GM19328 (cell line): ENCODE data around the gene ATP7B.
"Not testable (repeated sequence)": the region's sequence is repeated elsewhere in the genome, so short reads cannot be mapped to it uniquely, and the experiment has no call there.

Source experiments
- ATAC-seq: cut with Tn5 transposase; IDR thresholded peaks from one replicate; pipeline ENCODE4 v1.9.1; 2021; ENCODE audit warnings: mild to moderate bottlenecking, moderate library complexity; ENCODE audit not compliant: unreplicated experiment

Gene ATP7B

DNA sequence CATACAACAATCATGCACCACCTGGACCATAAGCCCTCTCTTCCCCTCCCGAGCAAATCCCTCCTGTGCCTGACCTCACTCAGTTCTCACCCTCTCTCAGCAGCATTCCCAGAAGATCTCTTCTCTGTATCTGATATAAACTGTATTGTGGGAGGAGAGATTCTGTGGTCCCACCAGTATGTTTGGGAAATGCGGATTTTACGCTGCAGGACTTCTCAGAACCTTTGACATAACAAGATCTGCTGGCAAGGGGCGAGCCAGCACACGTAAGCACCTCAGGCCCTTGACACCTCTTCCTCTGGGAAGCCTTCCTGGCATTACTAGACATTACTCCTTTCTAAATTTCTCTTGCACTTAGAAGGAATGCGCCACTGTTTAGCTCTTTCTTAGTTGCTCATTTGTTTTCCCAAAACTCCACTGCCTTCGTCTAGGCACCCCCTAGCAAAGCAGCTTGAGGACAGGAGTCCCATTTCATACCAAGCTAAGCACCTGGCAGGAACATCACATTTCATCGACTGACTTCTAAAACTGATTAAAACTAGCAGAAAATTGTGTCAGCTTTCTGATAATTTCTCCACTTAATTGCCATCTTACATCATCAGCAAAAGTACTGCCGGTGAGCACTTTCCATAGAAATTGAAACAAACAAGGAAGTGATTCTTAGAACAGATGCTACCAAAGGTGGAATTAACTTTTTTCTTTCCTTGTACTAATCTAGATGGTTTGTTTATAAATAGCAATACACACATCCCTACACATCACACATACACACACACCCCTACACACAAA is 86.3 kb downstream of the ATP7B start:
- no peak for ATAC-seq

DNA sequence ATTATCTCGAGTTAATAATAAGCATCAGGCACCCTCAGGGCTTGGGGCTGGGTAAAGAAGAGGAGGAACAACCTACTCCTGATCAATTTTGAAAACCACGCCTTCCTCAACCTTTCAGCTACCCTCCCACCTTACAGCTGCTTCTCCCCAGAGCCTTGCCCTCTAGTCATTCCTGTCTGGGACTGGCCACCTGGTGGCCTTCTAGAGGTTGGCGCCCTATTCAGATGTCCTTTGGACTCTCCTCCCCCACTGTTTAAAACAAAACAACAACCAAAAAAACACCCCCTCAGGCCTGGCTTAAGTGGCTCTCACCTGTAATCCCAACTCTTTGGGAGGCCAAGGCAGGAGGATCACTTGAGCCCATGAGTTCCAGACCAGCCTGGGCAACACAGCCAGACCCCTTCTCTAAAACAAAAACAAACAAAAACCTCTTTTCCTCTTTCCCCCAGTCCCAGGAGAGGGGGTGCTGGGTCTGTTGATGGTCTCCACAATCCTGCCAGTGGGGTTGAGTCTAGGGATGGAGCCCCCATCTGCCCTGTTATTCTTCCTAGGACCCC is 87.2 kb downstream of the ATP7B start:
- ATAC-seq: no peak

DNA sequence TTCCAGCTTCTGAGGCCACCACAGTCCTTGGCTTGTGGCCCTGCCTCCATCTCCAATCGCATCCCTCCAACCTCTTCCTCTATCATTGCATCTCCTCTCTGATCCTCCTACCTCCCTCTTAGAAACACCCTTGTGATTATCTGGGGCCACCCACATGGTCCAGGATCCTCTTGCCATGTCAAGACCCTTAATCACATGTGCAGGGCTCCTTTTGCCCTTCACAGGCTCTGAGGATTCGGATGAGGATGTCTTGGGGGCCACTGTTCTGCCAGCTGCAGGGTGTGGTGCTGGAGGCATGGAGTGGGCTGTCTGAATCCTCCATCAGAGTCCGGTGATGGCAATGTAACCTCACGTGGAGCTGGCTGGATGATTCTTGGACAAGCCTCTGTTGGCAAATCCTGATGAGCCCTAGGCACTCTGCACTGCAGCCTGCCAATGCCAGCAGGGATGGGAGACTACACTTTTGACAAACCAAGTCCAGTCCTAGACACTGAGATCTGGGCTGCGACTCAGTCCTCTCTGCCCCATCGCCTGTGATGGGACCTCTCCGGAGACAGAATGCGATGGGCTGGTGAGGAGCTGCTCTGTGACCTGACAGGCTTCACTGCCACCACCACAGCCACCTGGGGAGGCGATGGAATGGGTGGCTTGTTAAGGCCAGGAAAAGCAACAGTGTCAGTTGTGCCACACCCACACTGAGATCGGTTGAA is 88.3 kb downstream of the ATP7B start:
- ATAC-seq: no peak

DNA sequence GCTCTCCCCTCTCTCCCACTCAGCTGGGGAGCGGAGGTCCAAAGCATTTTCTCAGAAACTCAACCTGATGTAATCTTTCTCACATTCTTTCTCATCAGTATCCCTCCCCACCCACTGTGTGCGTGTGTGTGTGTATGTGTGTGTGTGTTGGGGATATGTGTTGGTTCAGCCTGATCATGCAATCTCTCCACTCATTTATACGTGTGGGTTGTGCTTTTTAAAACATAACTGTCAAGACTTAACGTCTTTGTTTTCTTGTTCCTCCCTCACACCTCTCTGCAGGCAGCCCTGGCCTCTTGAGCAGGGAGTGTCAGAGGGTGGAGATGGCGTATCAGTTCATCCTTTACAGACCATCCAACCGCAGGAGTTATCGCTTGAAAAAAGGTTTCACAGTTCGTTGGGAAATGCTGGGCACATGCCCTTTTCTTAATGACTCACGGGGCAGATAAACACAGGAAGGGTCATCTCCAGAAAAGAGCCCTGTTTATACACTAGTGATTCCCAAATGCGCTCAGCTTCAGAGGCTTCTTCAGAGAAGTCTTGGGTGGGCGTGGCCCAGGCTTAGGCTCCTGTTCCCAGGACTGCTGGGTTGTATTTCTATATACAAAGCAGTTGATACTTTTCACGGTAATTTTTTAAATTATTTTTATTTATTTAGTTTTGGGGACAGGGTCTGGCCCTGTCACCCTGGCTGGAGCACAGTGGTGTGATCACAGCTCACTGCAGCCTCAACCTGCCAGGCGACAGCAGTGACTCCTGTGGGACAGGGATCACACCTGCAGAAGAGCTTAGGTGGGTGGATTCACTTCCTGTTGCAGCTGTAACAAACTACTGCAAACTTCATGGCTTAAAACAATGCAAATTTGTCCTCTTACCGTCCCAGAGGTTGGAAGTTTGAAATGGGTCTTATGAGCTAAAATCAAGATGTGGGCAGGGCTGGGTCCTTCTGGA is 89.2 kb downstream of the ATP7B start:
- ATAC-seq: no peak

DNA sequence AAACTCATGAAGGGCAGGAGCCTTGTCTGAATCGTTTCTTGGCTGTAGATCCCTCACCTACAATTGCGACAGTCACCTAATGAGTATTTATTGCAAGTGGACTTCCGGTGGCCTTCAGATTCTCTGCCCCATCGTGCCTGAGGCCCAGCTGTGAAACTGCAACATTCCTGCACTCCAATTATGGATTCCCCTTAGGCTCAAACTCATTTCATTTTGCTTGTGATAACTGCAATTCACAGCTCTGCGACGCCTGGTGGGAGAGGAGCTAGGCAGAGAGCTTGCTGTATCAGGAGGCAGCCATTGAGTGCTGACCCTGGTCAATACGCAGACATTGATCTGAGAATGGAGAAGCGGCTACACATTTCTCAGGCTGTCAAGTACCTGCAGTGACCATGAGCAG is 90.5 kb downstream of the ATP7B start:
- ATAC-seq: no peak

DNA sequence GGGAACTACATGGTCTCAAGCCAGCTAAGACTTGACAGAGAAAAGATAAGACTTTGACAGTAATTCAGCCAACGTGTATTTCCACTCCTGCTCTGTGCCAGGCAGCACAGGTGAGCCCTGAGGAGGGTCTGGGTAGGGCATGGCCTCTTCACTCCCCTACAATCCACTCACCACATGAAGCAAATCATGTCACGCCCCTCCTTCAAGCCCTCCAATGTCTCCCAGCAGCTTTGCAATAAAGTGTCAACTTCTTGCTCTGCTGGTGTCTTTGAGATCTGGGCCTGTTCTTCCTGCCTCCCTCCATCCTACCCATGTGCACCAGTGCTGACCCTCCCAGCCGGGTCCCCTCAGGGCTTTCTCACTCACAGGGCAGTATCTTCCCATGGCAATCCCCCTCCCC is 91.0 kb downstream of the ATP7B start:
- no peak for ATAC-seq

DNA sequence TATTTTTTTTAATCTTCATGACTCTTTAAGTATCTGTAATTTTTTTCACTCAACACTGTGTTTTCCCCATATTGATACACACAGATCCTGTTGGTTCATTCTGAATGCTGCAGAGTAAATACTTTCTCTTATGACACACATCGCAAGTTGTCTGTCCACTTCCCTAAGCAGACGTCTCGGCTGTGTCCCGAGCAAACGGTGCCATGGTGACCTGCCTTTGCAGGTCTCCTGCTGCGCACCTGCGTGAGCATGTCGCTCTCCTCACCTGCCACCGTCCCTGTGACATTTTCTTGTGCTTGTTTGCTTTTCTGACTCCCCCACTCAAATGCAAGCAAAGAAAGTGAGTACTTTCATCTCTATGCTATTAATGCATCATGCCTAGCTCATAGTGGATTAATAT is 91.7 kb downstream of the ATP7B start:
- no peak for ATAC-seq

DNA sequence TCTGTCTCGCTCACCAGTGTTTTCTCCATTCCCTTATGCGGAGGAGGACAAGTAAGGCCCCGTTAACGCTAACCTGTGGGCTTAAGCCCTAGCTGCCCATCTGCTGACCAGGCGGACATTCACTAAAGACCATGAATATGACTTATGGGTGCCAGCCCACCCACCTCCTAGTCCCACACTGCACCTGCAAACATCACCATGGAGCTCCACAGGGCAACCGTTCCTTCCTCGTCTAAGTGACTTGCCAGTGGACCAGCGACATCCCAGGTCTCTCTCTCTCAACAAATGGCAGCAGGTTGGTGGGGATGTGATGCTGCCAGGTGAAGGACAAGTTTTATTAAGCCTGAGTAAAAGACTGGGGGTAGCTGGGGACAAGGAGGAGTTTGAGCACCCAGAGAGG is 94.3 kb downstream of the ATP7B start:
- no peak for ATAC-seq

DNA sequence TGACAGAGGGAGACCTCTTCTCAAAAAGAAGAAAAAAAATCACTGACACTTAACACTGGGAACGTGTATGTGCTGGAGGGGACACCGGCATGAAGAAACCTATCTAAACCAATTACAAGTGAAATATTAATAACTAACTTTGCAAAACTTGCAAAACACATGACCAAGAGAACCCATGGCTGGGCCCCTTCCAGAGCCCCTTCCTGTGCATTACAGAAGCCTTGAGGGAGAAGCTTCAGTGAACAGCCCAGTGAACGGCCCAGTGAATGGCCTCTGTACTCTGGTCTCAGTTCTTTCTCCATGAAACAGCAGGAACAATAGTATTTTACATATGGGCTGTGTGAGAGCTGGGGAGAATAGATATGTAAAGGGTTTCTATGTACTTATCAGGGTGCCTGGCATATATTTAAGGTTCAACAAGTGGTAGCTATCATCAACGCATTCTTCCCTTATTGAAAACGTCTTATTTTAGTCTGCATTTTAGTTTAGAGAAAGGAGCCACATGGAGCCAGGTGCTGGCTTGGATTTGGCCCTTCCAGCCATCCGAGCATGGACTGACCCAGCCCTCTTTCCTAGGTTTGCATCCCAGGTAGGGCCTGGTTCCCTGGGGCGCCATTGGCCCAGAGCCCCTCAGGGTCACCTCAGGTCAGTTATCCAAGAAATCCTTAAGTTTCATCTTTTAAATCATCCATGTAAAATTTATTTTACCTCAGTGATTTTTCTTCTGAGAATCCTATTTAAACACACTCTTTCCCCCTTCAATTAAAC is 95.0 kb downstream of the ATP7B start:
- ATAC-seq: no peak

DNA sequence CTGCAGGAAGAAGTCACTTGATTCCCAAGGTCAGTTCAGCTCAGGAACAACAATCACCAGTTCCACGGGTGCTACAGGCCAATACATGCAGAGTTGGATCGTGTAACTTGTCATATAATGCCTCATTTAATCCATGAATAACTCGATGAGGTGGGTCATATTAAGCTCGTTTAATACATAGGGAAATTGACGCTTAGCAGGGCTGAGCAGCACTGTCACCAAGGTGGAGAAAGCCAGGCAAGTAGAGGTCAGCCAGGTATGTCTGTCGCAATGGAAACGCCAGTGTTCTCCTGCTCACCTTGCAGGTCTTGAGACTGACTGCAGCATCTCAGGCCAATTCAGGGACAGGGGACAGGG is 97.1 kb downstream of the ATP7B start:
- no peak for ATAC-seq

DNA sequence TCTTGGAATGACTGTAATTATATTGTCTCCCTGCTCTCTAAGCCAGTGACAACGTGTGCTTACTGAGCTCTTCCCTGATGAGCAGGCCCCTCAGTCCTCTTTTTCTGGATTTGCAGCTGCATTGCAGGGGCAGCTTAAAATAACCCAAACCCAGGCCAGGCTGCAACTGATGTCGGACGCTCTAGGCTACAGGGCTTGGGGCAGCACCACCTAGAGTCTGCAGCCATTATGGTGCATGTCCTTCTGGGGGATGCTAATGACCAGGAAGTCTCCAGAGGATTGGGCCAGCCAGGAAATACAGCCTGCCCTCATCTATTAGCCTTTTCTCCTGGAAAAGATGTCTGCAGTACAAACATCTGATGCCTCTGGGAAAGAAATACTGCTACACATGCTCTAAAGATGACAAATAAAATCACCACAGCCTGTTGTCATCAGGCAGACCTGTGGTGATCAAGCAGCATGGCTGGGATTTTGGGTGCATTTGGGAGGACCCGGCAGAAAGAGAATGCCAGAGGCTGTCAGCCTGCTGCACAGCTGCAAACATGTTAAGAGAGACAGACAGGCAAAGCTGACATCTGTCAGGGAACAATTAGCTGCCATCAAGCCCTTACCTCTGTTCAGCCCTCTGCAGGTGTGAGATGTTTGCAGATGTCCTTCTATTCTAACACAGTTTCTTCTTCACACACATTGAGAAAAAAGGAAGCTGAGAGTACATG is 97.7 kb downstream of the ATP7B start:
- no peak for ATAC-seq

DNA sequence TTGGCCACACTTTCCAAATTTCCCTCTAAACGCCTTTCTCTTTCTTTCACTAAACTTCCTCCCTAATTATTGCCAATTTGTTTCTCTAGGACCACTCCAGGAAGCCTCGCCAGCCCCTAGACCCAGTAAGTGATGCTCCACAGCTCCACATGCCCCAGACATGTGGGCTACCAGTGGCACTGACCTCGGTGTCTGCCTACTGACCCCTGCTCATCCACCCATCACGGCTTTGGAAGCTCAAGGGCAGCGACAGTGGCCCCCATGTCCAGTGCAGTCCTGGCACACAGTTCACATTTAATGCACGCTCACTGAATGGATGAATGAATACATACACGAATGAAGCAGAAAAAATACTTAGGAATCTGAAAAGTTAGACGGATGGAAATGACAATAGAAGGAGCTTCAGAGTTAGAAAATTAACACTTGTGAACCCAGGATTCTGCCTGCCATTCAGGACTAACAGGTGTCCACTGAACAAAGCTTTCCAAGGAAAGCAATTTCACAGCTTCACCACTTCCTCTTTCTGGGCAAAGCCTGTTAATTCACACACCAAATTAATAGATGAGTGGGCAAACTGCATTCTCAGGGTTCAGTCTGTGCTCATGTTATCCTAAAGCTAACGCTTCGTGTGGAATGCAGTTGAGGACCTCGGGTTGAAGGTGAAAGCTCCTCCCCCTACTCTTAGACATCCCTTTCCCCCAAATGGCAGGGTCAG is 98.6 kb downstream of the ATP7B start:
- no peak for ATAC-seq

DNA sequence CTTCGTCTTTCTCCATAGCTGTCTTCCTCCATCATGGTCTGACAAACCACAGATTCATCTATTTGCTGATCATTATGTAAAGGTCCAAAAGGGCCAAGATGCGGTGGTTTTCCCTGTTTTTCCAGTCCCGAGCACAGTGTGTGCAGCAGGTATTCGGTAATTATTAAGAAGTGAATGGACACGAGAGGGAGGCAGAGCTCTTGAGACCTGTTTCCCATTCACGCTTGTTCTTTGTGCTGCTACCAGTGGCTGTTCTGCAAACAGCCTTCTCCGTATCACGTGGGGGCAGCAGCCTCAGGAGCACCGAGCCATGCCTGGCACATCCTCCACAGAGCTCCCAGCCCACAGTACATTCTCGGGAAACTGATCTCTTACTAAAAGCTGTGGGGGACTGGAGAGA is 99.2 kb downstream of the ATP7B start:
- no peak for ATAC-seq

DNA sequence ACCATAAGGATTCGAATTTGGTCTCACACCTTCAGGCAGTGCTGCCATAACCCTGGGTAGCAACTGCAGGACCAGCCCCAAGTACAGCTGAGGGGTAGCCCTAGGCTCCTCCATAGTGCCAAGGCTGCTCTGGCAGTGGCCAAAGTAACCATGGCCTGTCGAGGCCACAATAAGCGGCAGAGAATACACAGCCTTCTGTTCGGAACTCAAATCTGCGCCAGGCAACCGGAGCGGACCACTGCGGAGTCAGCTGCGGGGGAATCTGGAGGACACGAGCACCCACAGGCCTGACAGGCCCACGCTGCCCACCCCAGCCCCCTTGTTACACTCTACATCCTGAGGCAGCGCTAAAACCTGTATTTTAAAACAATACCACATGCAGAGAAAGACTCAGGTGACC is 100.7 kb downstream of the ATP7B start:
- no peak for ATAC-seq

DNA sequence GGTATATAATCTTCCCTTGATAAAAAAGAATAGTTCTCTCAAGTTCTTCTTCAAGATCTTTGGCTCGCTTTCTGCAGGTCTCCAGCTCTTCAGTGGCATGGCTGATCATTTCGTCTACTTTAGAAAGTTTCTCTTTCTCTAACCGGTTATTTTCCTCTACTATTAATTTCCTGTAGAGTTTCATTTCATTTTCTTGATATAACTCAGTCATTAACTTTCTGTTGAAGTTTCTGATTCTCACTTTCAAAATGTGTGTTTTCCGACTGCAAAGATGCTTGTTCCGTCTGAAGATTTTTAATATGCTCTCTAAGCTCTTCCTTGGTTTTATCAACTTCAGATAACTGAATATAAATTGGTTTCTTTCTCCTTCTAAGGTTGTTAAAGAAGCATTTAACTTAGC is 102.0 kb downstream of the ATP7B start:
- not testable (repeated sequence) for ATAC-seq

DNA sequence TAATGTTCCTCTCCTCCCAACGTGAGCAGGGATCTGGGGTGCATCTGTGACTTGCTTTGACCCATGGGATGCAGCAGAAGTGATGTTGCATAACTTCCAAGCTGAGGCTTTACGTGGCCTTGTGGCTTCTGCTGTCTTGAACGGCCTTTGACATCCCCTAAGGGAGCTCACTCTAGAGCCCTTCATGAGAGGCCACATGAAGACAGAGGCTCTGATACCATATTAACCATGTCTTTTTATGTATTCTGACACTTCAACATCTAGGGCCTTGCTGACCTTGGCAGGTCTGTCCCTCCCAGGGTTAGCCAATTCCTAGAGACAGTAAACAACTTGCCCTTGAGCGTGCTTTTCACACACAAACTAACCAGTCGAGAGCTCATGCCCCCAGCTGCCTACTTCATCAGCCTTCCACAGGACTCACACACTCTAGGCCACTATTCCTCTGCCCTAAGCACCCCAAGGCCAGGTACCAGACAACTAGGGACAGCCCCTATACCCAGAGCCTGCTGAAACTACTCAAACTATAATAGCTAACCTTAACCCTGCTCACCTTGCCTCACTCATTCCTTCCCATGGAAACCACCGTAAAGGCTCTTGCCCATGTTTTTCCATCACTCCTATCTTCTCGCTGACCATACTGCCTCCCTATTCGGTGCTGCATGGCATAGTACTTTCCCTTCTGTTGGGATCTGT is 104.1 kb downstream of the ATP7B start:
- ATAC-seq: no peak

DNA sequence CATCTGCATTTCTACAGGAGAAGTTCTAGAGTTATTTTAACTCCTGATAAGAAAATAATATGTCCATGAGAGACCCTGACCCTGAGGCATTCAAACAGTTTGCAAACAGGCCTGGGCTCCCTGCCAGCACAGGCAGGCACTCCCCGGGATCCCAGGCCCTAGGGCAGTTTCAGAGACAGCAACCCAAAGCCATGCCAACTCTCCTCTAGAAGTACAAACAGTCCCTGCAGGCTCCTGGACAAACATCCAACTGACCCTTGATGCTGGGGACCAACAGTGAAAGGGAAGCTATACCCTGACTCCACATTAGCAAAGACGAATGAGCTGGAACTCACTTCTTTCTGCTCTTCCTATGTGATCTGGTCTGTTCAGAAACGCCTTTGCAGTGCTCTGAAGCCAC is 104.7 kb downstream of the ATP7B start:
- no peak for ATAC-seq

DNA sequence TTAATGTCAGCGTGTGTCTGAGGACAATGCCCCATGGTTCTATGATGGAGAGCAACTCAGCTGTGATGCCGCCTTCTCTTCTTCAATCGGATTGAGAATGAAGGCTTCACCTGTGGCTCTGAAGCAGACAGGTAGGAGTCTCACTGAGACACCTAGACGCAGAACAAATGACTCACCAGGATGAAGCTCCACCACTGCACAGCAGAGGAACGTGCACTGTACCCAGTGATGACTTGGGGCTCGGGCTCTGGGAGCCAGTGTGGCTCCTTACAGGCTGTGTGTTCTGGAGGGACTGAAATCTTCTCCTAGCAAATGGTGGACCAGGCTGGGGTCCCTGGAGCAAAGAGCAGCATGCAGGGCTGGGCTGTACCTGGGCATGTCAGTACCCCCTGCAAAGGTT is 105.5 kb downstream of the ATP7B start:
- ATAC-seq: no peak

DNA sequence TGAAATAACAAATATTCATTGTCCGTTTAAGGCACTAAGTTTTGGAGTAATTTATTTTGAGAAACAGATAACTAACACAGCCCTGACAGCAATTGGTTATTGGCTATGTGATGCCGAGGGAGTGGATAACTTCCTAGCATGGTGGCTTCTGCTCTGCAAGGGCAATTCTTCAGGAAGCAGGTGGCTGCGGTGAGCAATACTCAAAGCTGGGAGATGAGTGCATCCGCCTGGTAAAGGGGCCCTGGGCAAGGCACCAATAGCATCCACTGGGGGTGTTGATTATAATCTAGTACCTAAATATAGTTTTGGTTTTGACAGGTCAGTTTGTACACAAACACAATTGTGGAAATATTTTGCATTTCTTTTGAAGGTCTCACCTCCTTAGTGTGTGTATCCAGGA is 108.5 kb downstream of the ATP7B start:
- no peak for ATAC-seq
